HEK293 (cell line): ENCODE data around the gene CAMK1.

Experiments used
- CTCF ChIA-PET: fragments of 350-600 bp; formaldehyde crosslinking; extraction: SDS; loops from one replicate; lab custom pipeline; 2021; ENCODE audit warnings: antibody characterized with exemption; lab: Yijun Ruan, JAX
- POLR2A ChIA-PET: fragments of 300-600 bp; formaldehyde crosslinking; extraction: SDS; loops from one replicate; lab custom pipeline; 2020; ENCODE audit warnings: antibody characterized with exemption, inconsistent platforms; lab: Yijun Ruan, JAX
- H3K27ac ChIP-seq: fragments of 200-500 bp; sonication (Bioruptor generic); 2 replicates; pipeline ENCODE4 v1.5.1; 2014; ENCODE audit warnings: low read depth, low read length, control low read depth, inconsistent platforms; ENCODE audit errors: extremely low read depth
- H3K36me3 ChIP-seq, 2 experiments: fragments of 200-500 bp in 1 of 2; sonication (Bioruptor generic) in 1 of 2; 1 replicate in 1 of 2; 2 replicates in 1 of 2; pipeline ENCODE4 v1.5.1; 2014 to 2017; ENCODE audit warnings: inconsistent platforms in 2 of 2, low read length in 2 of 2; ENCODE audit not compliant: control insufficient read depth in 2 of 2, insufficient read depth in 1 of 2
- H3K4me1 ChIP-seq: fragments of 200-500 bp; sonication (Bioruptor generic); 2 replicates; pipeline ENCODE4 v1.5.1; 2014; ENCODE audit warnings: mild to moderate bottlenecking, low read length, inconsistent platforms; ENCODE audit not compliant: control insufficient read depth, insufficient read depth
- H3K4me3 ChIP-seq: 2 replicates; pipeline ENCODE4 v1.5.1; 2011; ENCODE audit warnings: low read depth, mild to moderate bottlenecking, control low read depth, low read length, moderate library complexity
- H3K9me3 ChIP-seq: fragments of 200-500 bp; sonication (Bioruptor generic); 2 replicates; pipeline ENCODE4 v1.5.1; 2014; ENCODE audit warnings: low read depth, low read length, inconsistent platforms; ENCODE audit not compliant: control insufficient read depth, insufficient read depth
- GLIS1 ChIP-seq: fragments of 450-650 bp; formaldehyde crosslinking; IDR thresholded peaks from 2 replicates; pipeline ENCODE4 v1.5.1; 2016; ENCODE audit warnings: missing biosample characterization, missing genetic modification characterization
- KLF17 ChIP-seq: fragments of 450-650 bp; formaldehyde crosslinking; IDR thresholded peaks from 2 replicates; pipeline ENCODE4 v1.5.1; 2016; ENCODE audit warnings: missing biosample characterization, missing genetic modification characterization
- KLF9 ChIP-seq: fragments of 450-650 bp; formaldehyde crosslinking; IDR thresholded peaks from 2 replicates; pipeline ENCODE4 v1.5.1; 2016; ENCODE audit warnings: missing biosample characterization, missing genetic modification characterization, low read depth
- SCRT1 ChIP-seq: fragments of 450-650 bp; formaldehyde crosslinking; IDR thresholded peaks from 2 replicates; pipeline ENCODE4 v1.5.1; 2016; ENCODE audit warnings: missing biosample characterization, missing genetic modification characterization, borderline replicate concordance
- YY2 ChIP-seq: fragments of 450-650 bp; formaldehyde crosslinking; IDR thresholded peaks from 2 replicates; pipeline ENCODE4 v1.5.1; 2016; ENCODE audit warnings: missing biosample characterization, missing genetic modification characterization
- ZNF174 ChIP-seq: fragments of 450-650 bp; formaldehyde crosslinking; IDR thresholded peaks from 2 replicates; pipeline ENCODE4 v1.5.0; 2017; ENCODE audit warnings: missing biosample characterization, mild to moderate bottlenecking, missing genetic modification characterization
- ZNF2 ChIP-seq: fragments of 450-650 bp; formaldehyde crosslinking; IDR thresholded peaks from 2 replicates; pipeline ENCODE4 v1.5.1; 2016; ENCODE audit warnings: missing biosample characterization, missing genetic modification characterization
- ZNF266 ChIP-seq: fragments of 450-650 bp; formaldehyde crosslinking; IDR thresholded peaks from 2 replicates; pipeline ENCODE4 v1.5.1; 2016; ENCODE audit warnings: missing biosample characterization, missing genetic modification characterization, low read depth
- ZNF48 ChIP-seq: fragments of 450-650 bp; formaldehyde crosslinking; IDR thresholded peaks from 2 replicates; pipeline ENCODE4 v1.5.1; 2016; ENCODE audit warnings: missing biosample characterization, missing genetic modification characterization
- ZNF544 ChIP-seq: fragments of 450-650 bp; formaldehyde crosslinking; IDR thresholded peaks from 2 replicates; pipeline ENCODE4 v1.5.0; 2017; ENCODE audit warnings: missing biosample characterization, missing genetic modification characterization
- ZNF600 ChIP-seq: fragments of 450-650 bp; formaldehyde crosslinking; IDR thresholded peaks from 2 replicates; pipeline ENCODE4 v1.5.1; 2016; ENCODE audit warnings: missing biosample characterization, missing genetic modification characterization
- ZNF670 ChIP-seq: fragments of 450-650 bp; formaldehyde crosslinking; IDR thresholded peaks from 2 replicates; pipeline ENCODE4 v1.5.1; 2016; ENCODE audit warnings: missing biosample characterization, missing genetic modification characterization, low read depth
- ZNF768 ChIP-seq: fragments of 450-650 bp; formaldehyde crosslinking; IDR thresholded peaks from 2 replicates; pipeline ENCODE4 v1.5.1; 2018; ENCODE audit warnings: missing biosample characterization, mild to moderate bottlenecking, missing genetic modification characterization
- ZSCAN18 ChIP-seq: fragments of 450-650 bp; formaldehyde crosslinking; IDR thresholded peaks from 2 replicates; pipeline ENCODE4 v1.5.1; 2016; ENCODE audit warnings: missing biosample characterization, missing genetic modification characterization
- ZSCAN23 ChIP-seq: fragments of 450-650 bp; formaldehyde crosslinking; IDR thresholded peaks from 2 replicates; pipeline ENCODE4 v1.5.1; 2016; ENCODE audit warnings: missing biosample characterization, missing genetic modification characterization
- TF ChIP-seq, protein P1 (sequence below): fragments of 450-650 bp; formaldehyde crosslinking; IDR thresholded peaks from 2 replicates; pipeline ENCODE4 v1.5.0; 2017; ENCODE audit warnings: missing biosample characterization, missing genetic modification characterization, borderline replicate concordance
- TF ChIP-seq, protein P2 (sequence below): fragments of 450-650 bp; formaldehyde crosslinking; IDR thresholded peaks from 2 replicates; pipeline ENCODE4 v1.5.1; 2016; ENCODE audit warnings: missing biosample characterization, missing genetic modification characterization, borderline replicate concordance

CAMK1 gene

GRCh38 chr3:9780458-9780812 lies 10.7 kb upstream of the CAMK1 start (continued):
- TF ChIP-seq, protein P1, sequence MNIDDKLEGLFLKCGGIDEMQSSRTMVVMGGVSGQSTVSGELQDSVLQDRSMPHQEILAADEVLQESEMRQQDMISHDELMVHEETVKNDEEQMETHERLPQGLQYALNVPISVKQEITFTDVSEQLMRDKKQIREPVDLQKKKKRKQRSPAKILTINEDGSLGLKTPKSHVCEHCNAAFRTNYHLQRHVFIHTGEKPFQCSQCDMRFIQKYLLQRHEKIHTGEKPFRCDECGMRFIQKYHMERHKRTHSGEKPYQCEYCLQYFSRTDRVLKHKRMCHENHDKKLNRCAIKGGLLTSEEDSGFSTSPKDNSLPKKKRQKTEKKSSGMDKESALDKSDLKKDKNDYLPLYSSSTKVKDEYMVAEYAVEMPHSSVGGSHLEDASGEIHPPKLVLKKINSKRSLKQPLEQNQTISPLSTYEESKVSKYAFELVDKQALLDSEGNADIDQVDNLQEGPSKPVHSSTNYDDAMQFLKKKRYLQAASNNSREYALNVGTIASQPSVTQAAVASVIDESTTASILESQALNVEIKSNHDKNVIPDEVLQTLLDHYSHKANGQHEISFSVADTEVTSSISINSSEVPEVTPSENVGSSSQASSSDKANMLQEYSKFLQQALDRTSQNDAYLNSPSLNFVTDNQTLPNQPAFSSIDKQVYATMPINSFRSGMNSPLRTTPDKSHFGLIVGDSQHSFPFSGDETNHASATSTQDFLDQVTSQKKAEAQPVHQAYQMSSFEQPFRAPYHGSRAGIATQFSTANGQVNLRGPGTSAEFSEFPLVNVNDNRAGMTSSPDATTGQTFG (tag by site-specific recombination) = no peak
- no peak for TF ChIP-seq ZNF544 (tag by site-specific recombination)
- no peak for TF ChIP-seq ZSCAN23 (tag by site-specific recombination)
- no peak for TF ChIP-seq ZNF48 (tag by site-specific recombination)
- no peak for TF ChIP-seq ZNF174 (tag by site-specific recombination)
- TF ChIP-seq KLF9 (tag by site-specific recombination) = no peak
- no peak for TF ChIP-seq YY2

GRCh38 chr3:9779721-9780457 lies 10.1 kb upstream of the CAMK1 start:
- no peaks in the 10 kb centered on the region for H3K4me1 ChIP-seq
- no peak overlapping the region for H3K4me3 ChIP-seq
- ChIA-PET CTCF (no interaction called here), POLR2A (interaction anchor here (2.0 kb wide), 1 partner anchor 13 kb away, joined by 6 read pairs; the partner anchor contains the start of gene ARPC4)
- peaks cover 13 to 52% of the 10 kb centered on the region in 2 experiments; a peak in 2 of 3 replicates for H3K36me3 ChIP-seq
- H3K9me3 ChIP-seq = no peaks in the 10 kb centered on the region
- H3K27ac ChIP-seq = no peak overlapping the region
- peak; percentile 72 for TF ChIP-seq GLIS1 (tag by site-specific recombination)
- TF ChIP-seq ZSCAN18 (tag by site-specific recombination) = no peak

- H3K9me3 ChIP-seq = no peaks in the 10 kb centered on the region
- ChIA-PET CTCF (no interaction called here), POLR2A (no interaction called here)
- no peak overlapping the region for H3K27ac ChIP-seq
- peaks cover 10 to 49% of the 10 kb centered on the region in 2 experiments; a peak in 2 of 3 replicates for H3K36me3 ChIP-seq
- H3K4me3 ChIP-seq = no peak overlapping the region
- no peaks in the 10 kb centered on the region for H3K4me1 ChIP-seq
- TF ChIP-seq, protein P1 (tag by site-specific recombination) = no peak
- no peak for TF ChIP-seq ZNF768 (tag by site-specific recombination)
- TF ChIP-seq ZNF2 (tag by site-specific recombination) = no peak
- no peak for TF ChIP-seq ZNF670 (tag by site-specific recombination)
- TF ChIP-seq KLF9 (tag by site-specific recombination) = no peak
- TF ChIP-seq, protein P2, sequence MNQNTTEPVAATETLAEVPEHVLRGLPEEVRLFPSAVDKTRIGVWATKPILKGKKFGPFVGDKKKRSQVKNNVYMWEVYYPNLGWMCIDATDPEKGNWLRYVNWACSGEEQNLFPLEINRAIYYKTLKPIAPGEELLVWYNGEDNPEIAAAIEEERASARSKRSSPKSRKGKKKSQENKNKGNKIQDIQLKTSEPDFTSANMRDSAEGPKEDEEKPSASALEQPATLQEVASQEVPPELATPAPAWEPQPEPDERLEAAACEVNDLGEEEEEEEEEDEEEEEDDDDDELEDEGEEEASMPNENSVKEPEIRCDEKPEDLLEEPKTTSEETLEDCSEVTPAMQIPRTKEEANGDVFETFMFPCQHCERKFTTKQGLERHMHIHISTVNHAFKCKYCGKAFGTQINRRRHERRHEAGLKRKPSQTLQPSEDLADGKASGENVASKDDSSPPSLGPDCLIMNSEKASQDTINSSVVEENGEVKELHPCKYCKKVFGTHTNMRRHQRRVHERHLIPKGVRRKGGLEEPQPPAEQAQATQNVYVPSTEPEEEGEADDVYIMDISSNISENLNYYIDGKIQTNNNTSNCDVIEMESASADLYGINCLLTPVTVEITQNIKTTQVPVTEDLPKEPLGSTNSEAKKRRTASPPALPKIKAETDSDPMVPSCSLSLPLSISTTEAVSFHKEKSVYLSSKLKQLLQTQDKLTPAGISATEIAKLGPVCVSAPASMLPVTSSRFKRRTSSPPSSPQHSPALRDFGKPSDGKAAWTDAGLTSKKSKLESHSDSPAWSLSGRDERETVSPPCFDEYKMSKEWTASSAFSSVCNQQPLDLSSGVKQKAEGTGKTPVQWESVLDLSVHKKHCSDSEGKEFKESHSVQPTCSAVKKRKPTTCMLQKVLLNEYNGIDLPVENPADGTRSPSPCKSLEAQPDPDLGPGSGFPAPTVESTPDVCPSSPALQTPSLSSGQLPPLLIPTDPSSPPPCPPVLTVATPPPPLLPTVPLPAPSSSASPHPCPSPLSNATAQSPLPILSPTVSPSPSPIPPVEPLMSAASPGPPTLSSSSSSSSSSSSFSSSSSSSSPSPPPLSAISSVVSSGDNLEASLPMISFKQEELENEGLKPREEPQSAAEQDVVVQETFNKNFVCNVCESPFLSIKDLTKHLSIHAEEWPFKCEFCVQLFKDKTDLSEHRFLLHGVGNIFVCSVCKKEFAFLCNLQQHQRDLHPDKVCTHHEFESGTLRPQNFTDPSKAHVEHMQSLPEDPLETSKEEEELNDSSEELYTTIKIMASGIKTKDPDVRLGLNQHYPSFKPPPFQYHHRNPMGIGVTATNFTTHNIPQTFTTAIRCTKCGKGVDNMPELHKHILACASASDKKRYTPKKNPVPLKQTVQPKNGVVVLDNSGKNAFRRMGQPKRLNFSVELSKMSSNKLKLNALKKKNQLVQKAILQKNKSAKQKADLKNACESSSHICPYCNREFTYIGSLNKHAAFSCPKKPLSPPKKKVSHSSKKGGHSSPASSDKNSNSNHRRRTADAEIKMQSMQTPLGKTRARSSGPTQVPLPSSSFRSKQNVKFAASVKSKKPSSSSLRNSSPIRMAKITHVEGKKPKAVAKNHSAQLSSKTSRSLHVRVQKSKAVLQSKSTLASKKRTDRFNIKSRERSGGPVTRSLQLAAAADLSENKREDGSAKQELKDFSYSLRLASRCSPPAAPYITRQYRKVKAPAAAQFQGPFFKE (tag by site-specific recombination) = no peak
- TF ChIP-seq ZNF600 = no peak
- TF ChIP-seq ZNF266 (tag by site-specific recombination) = no peak
- TF ChIP-seq KLF17 (tag by site-specific recombination) = no peak
- no peak for TF ChIP-seq SCRT1 (tag by site-specific recombination)
Measured at GRCh38 chr3:9779075-9779593, 9.4 kb upstream of the CAMK1 start.
